GM19397 (cell line): ENCODE data around the gene GNAS-AS1.

Experiments used
- ATAC-seq: cut with Tn5 transposase; IDR thresholded peaks from one replicate; pipeline ENCODE4 v1.9.1; 2021; ENCODE audit warnings: mild to moderate bottlenecking, moderate library complexity; ENCODE audit not compliant: unreplicated experiment

The GNAS-AS1 gene

DNA sequence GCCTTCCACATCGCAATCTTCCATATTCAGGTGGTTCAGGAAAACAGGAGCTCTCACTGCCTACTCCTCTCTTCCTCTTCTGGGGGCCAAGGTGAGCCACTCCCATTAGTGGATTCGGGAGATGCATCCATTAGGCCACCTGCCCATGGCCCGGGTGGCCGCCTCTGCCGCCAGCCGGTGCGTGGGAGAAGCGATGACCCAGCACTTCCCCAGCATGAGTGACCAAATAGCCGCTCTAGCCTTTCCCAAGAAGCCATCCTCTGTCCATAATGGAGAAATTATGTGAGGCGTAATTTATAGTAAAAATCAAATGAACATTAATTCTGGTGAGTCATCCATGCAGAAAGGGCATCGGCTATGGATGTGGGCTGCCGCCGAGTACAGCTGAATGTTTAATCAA lies 39.4 kb downstream of the GNAS-AS1 start:
- ATAC-seq, result no peak

DNA sequence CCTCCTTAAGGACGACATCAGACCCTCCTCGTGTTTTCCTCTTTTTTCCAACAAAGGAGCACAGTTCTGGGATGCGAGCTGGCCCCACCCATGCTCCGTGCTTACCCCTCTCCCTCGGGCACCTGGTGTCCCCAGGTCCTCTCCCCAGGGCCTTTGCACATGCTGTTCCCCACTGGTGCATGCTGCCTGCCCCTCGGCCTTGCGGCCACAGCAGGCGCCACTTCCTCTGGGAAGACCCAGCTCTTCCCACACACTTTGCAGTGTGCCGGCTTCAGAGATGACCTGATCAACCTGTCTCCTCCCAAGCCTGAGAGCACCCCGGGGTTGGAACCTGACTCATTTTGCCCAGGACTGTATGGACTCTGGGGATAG lies 39.8 kb downstream of the GNAS-AS1 start:
- ATAC-seq, result no peak

DNA sequence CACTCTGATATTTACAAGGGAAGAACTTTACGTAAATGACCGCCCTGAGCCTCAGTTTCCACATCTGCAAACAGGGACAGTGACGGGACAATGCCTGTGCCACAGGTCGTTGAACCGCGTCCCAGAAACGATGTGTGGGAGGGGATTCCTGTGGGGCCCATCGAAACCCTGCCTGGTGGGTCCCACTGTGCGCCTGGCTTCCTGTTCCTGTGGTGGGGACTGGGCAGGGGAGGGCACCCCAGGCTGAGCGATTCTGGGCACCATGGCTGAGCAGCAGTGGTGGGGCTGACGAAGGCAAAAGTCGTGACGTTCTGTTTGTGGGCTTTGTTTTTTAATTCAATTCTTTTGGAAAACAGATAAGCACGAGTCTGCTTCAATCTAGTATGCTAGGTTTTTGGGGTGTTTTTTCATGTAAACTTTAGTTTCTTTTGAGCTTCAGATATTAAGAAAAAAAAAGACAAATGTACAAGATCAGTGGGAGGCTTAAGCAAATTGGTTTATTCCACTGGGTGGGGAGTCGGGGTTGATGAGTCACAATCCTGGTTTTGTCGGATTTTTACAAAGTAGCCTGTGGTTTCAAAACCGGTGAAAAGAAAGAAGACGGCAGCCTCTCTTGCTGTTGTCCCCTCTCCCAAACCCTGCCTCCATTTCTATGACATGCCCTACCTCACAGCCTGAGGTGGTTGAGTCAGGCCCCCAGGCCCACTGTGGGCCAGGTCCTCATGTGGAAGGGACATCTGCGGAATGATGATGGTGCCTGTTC lies 40.4 kb downstream of the GNAS-AS1 start:
- ATAC-seq, result no peak

DNA sequence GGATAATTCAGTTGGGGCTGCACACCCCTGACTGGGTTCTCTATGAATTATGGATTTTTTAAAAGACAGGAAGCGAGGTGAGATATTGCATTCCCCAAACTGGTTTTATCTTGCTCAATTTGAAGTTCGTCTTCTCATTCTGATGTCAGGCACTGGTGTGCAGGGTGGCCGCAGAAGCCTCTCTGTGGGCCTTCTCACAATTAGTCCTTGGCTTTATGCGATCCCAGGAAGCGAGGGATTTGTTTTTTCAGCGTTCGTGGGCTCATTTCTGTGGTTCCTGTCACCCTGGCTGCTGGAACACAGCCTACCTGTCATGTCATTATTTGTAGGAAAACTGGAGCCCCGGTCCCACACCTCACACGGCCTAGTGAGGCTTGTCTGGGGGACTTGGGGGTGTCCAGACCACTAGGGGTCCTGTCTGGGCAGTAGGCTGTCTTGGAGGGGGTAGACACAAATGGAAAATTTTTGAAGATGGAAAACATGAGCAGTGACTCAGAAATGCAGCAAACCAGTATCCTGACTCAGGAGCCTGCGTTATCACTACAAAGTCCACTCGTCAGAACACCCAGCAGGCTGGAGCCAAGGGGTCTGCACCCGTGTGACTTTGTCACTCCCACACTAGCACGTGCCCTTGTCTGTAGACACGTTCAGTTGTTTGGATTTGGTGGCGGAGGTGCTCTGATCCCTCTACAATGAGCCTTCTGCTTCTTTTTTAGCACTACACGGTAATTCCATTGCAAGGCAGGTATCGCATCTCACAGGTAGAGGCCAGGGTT lies 42.2 kb downstream of the GNAS-AS1 start:
- ATAC-seq, result no peak

DNA sequence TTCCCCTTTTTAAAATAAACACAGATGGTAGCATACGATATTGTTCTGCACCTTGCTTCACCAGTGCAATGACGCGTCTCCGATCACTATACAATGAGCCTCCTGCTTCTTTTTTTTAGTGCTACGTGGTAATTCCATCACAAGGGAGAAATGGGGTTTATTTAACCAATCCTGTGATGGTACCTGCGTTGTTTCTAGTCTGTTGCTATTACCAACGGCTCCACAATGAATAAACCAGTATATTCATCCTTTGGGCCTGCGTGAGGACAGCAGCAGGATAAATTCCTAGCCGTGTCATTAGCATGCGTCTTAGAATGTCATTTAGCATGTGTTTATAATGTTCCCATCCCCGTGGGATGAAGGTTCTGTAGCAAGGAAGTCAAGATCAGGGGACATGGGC lies 42.9 kb downstream of the GNAS-AS1 start:
- ATAC-seq, result no peak

DNA sequence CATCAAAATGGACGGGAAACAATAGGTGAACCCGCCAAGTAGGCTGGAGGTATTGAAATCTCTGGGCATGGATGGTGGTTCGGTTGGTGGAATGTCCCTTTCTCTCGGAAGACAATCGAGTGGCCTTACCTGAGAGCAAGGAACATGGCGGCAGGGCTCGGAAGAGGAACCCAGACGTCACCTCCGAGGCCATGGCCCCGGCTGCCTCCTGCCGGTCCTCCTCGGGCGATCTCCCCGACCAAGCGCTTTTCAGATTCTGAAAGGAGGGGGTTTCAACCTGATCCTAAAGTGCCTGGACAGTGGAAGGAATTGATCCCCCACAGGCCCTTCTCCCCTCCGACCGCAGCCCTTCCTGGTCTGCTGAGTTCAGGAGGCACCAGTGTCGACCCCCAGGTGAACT lies 47.2 kb downstream of the GNAS-AS1 start:
- no peak for ATAC-seq

DNA sequence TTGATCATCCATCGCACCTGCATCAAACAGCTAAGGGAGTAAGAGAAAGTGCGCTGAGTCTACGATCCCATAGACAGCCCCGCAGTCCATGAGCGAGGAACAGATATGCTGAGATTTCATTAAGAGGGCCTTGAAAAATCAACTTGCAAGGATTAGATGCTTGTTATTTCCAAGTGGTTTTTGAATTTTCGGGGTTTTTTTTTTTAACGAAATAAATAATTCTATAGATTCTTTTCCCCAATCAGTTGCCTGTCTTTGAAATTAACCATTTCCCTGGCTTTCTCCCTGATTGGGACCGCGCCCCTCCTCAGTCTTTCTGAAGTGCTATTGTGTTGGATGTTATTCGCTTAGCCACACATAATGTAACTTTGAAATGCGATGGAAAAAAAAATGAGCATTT lies 48.6 kb downstream of the GNAS-AS1 start:
- ATAC-seq, result no peak

DNA sequence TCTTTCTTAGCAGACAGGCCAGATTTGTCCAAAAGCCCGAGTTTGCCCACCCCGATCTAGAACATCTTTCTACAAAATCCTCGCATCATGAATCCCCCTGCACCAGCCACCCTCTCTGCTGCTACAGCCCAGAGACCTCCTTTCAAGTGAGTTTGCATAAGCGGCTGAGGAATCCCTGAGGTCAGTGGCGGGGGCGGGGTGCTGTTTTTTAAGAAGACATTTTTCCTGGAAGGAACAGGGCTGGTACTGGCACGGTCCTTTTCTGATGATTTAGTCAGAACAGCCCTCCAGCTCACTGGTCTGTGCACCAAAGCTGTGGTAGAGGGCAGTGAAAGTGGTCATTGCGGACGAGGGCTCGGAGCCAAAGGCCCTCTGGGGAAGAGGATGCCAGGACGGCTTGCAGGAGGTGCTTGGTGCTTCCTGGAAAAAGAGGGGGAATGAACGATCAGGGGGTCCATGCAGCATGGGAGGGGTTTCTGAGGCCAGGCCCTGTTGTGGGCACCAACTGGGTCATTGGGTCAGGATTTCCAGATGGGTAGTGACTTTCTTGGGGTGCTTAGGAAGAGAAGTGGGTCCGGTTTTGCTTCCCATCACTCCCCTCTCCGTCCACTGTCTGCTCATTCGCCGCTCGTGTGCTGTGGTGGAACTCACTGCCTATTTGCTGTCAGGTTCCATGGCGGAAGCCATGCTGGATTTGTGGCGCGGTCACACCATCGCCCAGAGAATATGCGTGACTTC lies 50.4 kb downstream of the GNAS-AS1 start:
- no peak for ATAC-seq

DNA sequence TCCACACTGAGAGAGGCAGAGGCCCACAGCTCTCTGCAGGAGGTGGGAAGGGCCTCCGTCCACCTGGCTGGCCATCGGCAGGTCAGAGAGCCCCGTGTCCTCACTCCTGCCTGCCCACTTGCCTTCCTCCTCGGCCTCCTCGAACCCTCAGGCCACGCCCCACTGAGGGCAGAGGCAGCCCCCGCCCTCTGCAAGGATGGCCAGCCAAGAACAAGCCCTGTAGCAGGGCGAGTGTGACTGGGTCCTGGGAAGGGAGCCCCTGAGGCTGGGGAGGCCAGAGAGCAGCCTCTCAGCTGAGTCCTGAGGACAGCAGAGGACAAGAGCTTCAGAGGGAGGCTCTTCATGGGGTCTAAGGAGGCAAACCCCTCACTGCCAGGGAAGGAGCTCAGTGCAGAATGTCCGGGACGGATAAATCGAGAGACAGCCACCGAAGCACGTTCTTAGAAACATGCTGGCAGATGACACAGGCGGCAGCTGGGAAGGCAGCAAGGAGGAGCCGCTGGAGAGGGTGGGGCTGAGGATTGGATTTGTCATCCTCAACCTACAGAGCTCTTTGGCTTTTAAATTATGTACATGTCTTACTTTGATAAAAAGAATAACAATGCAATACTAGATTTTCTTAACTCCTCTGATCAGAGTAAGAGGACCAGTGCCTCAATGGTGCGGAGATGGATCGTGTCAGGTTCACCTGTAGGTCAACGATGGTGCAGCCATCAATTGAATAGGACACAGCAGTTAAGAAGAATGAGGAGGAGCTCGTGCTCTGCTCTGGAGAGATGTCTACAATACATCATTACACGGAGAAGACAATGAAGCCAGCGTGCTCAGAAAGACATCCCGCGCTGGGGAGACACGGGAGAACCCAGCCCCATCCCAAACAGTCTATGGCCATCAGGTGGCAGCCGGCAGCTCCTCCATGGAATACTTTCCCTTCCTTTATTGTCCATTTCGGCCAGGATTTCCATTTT lies 53.0 kb downstream of the GNAS-AS1 start:
- ATAC-seq, result no peak

DNA sequence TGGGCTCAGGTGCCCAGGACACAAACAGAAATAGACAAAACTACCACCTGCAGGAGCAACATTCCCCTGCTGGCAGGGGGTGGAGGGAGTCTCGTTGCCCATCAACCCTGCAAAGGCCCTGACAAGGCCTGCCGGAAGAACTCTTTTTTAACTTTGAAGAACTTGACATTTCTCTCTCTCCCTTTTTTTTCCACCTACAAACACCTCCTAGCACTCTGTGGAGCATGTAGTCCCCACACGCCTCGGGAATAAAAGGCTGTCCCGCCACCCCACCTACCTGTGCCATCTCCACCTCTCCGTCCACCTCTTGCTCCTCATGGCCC lies 54.8 kb downstream of the GNAS-AS1 start:
- ATAC-seq, result no peak

DNA sequence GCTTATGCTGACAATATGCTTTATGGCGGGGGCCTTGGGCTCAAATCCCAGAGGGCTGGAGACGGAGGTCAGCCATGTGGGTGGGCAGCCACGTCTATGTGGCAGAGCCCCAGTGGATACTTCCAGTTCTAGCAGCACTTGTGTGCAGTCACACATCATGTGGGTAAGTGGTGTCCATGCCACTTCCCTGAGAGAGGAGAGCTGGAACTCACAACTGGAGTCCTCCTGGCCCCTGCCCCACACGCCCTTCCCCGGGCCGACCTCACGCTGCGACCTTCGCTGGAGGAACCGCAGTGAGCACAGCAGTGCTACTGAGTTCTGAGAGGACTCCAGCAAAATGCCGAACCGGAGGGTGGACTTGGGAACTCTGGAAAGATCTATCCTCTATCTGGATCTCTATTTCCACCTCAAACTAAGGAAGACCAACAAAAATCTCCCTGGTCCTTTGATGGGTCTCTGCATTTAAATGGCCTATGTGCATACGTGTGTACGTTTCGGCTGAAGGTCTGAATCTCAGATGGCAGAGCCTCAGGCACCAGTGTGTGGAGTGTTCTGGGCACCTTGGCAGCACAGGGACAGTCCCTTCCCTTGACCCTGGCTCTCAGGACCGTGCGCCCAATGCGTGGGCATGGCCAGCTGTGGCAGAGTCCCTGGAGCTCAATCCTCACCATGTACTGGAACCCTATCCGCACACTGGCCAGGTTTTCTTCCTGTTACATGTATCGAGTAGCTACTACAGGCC lies 55.4 kb downstream of the GNAS-AS1 start:
- ATAC-seq, result no peak

DNA sequence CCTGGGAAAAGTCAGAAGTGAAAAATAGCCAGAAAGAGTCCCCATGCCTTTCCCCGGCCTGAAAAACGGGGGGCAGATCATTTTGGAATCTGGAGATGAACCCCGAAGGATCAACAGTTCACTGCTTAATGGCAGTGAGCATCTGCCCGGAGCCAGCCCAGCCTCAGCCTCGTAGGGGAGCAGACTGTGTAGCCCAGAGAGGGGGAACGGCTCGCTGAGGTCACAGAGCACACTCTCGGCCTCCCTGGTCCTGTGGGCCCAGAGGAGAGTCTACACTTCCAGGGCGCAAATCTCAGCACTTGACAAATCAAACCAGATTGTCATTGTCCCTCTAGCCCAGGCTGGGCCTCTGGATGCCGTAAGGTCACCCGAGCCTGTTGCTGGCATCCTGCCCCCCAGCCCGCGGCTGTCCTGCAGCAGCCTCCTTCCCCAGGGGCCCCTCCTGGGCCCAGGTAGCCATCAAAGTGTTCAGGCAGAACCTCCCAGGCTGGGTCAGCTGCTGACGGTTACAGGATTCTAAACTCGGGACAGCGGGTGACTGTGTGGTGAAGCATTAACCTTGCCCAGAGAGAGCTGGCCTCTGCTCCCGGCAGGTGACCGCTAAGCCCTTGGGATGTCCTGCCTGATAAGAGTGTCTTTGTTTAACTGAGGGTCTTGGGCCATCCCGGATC lies 56.1 kb downstream of the GNAS-AS1 start:
- ATAC-seq, result no peak

DNA sequence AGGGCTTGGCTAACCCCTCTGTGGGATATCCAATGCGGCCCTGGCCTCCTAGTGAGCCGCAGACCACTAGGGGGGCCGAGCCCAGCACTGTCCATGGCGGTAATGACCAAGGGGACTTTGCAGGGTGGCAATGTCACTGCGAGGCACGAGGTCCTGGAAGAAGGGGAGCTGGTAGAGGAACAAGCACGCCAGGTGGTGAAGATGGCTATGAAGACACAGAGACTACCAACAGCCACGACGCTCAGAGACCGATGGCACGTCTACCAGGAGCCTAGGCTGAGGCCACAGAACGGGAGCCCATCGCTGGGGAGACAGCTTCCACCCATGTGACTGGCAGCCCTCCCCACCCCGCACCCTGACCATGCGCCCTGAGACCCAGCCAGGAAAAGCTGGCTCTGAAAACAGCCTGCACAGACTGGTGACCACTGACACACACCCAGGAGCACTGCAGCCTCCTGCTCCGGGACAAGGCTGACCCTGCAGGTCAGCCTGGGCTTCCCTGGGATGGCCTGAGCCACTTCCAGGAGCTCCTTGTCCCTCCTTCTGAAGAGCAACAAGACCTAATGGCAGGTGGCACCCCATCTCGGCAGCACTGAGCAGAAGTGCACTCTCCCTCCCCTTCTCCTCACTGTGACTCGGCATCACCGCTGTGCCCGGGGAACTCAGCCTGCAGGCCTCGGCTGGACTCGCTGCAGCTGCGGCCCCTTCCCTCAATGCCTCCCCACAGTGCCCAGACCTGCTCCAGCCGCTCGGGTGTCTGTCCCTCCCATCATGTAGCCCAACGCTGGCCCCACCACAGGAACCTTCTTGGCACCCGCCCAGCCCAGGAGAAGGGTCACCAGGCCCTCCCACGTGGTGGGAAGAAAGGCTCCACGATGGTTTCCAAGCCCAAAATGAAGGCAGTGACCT lies 56.9 kb downstream of the GNAS-AS1 start:
- ATAC-seq, result no peak

DNA sequence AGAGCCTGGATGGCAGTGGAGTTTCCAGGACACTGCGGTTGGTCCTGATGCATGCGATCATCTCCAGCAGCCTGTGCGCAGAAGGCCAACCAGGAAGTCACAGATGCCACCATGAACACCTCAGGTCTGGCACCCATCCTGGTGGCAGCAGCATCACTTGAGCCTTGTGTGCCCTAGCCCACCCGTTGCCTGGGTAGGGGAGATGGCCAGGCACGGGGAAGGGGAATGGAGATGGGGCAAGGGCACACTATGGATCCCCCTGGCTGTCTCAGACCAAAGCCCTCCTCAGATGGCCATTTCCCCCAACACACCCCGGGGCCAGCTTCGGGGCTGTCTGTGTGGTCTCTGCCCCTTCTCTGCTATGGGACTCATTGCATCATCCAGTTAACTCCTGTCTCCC lies 58.3 kb downstream of the GNAS-AS1 start:
- no peak for ATAC-seq

DNA sequence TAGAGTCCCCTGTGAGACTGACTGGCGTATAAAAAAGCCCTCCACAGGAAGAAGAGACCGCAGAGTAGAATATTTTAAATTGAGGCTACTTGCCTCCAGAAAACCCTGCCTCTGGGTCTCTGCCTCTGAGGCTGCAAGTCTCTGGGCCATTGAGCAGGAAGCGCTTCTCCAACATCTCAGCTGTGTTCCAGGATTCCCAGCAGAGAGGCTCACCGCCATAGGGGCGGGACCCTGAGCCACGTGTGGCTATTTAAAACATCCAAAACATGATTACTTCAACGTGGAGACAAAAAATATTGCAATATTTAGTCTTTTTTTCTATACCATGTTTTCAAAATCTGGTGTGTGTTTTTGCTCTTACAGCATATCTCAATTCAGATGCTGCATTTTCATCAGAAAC lies 59.4 kb downstream of the GNAS-AS1 start:
- no peak for ATAC-seq

DNA sequence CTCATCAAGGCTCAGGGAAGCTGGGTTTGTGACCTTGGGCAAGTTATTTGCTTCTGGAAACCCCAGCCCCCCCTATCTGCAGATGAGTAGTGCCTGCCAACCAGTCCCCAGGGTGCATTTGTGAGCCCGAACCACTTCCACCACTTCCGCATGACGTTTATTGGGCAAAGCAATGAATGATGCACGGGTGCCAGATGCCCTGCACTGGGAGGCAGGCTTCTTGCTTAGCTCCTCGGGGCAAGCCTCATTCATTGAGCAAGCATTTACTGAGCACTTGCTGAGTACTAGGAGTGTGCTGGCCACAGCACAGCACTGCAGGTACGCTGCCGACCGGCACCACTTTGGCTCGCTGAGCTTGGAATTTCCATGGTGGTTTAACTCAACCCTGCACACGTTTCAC lies 60.2 kb downstream of the GNAS-AS1 start:
- no peak for ATAC-seq

DNA sequence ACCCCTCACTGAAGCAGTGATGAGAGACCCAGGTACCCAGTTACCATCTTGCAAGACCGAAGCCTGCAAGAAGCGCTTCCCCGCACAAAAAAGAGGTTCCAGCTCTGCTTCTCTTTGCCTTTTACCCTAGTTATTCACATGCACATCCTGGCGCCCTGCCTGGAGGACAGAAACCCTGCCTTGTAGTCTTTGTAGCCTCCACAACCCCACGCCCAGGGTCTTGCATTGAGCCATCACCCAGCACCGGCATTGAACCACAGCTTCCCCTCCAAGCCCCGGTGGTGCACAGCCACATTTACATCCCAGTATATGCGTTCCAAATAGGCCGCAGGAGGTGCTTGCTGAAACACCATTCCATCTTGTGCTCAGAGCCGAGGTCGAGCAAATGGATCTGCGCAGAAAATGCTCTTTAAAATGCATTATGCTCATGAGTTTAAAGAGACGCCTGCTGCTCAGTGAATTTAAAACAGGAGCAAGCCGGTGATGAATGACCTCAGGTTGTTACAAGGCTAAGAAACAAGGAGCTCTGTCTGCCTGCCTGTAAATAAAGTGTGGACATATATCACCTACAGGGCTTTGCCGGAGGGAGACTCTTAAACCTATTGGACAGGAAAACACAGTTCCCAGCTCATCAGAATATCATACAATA lies 61.7 kb downstream of the GNAS-AS1 start:
- no peak for ATAC-seq
